Smooth muscle cell (in vitro differentiated cells): Measurements from ENCODE around the gene NPIPB4. TPM values are rescaled to one million over a fixed set of nuclear protein-coding genes. Genes with fewer than 3 reads are reported as not detected.
"Not testable (repeated sequence)": the region's sequence is repeated elsewhere in the genome, so short reads cannot be mapped to it uniquely, and the experiment has no call there.

Experiments
- DNase-seq: peaks from one replicate; lab custom pipeline; 2025; ENCODE audit not compliant: unreplicated experiment; lab: John Stamatoyannopoulos, UW
- H2AFZ ChIP-seq: fragments of 200-600 bp; sonication (generic); 2 replicates; pipeline ENCODE4 v1.6.0; 2016; ENCODE audit warnings: antibody characterized with exemption, low read depth, mild to moderate bottlenecking
- H3F3A ChIP-seq: fragments of 200-600 bp; sonication (generic); 2 replicates; pipeline ENCODE4 v1.6.0; 2017; ENCODE audit warnings: antibody characterized with exemption, low read depth
- H3K27ac ChIP-seq: fragments of 200-600 bp; sonication (generic); 2 replicates; pipeline ENCODE4 v1.5.1; 2016; ENCODE audit warnings: low read depth, mild to moderate bottlenecking
- H3K27me3 ChIP-seq: fragments of 200-600 bp; sonication (generic); 2 replicates; pipeline ENCODE4 v1.6.1; 2016; ENCODE audit warnings: low read depth, mild to moderate bottlenecking
- H3K36me3 ChIP-seq: fragments of 200-600 bp; sonication (generic); 2 replicates; pipeline ENCODE4 v1.5.1; 2016; ENCODE audit warnings: low read depth
- H3K4me1 ChIP-seq: fragments of 200-600 bp; sonication (generic); 2 replicates; pipeline ENCODE4 v1.5.1; 2016; ENCODE audit warnings: low read depth
- H3K4me2 ChIP-seq: fragments of 200-600 bp; sonication (generic); 2 replicates; pipeline ENCODE4 v1.6.0; 2016; ENCODE audit warnings: mild to moderate bottlenecking
- H3K4me3 ChIP-seq: fragments of 200-600 bp; sonication (generic); 2 replicates; pipeline ENCODE4 v1.5.1; 2016; ENCODE audit warnings: mild to moderate bottlenecking
- H3K79me2 ChIP-seq: fragments of 200-600 bp; sonication (generic); 2 replicates; pipeline ENCODE4 v1.6.0; 2016; ENCODE audit warnings: low read depth, mild to moderate bottlenecking
- H3K9ac ChIP-seq: fragments of 200-600 bp; sonication (generic); 2 replicates; pipeline ENCODE4 v1.6.0; 2016; ENCODE audit warnings: low read depth
- H3K9me3 ChIP-seq: fragments of 200-600 bp; sonication (generic); replicated peaks from 2 replicates; pipeline ENCODE4 v1.5.1; 2016; ENCODE audit warnings: low read depth
- H4K20me1 ChIP-seq: fragments of 200-600 bp; sonication (generic); 2 replicates; pipeline ENCODE4 v1.6.0; 2016; ENCODE audit warnings: low read depth
- whole genome bisulfite sequencing: methylation state at CpG from one replicate; pipeline ENCODE4 v1.1.7; 2016; ENCODE audit warnings: low lambda C conversion rate; 5-methylcytosine and 5-hydroxymethylcytosine counted together
- polyA plus RNA-seq: library from polyadenylated mRNA; unstranded; fragments of >200 nt; fragmentation: Nextera tagmentation; extraction: Ambion mirVana; gene quantifications from 2 replicates; pipeline ENCODE4 v1.2.1, GENCODE V29; 2016
- total RNA-seq: library from RNA; depleted of rRNA; stranded (reverse); fragments of >200 nt; gene quantifications from 2 replicates; pipeline ENCODE4 v1.2.3, GENCODE V29; 2014

NPIPB4 gene
- total RNA-seq (7.3 and 10.8 TPM in 2 replicates), polyA plus RNA-seq (11.4 and 23.9 TPM in 2 replicates)

GRCh38 chr16:21857656-21858055, at the start of gene NPIPB4:
Gene NPIPB4, minus strand, starts transcription at chr16:21857756. Its CDS starts 378 bp downstream, at chr16:21857378.
- H3K27ac ChIP-seq, H3K4me3 ChIP-seq, H3K9me3 ChIP-seq, H3K79me2 ChIP-seq, H3K36me3 ChIP-seq, H3F3A ChIP-seq, H3K9ac ChIP-seq, H3K4me2 ChIP-seq, H3K4me1 ChIP-seq, H4K20me1 ChIP-seq, H2AFZ ChIP-seq, H3K27me3 ChIP-seq, DNase-seq: not testable (repeated sequence)
- WGBS = no CpG with 5 or more reads among the region's 5 CpGs

GRCh38 chr16:21898998-21899397, 41.4 kb upstream of the NPIPB4 start:
- not testable (repeated sequence) for H3F3A ChIP-seq, H3K36me3 ChIP-seq, H3K9ac ChIP-seq, H3K4me3 ChIP-seq, H2AFZ ChIP-seq, H3K9me3 ChIP-seq, H4K20me1 ChIP-seq, H3K4me1 ChIP-seq, DNase-seq, H3K27ac ChIP-seq, H3K27me3 ChIP-seq, H3K4me2 ChIP-seq, H3K79me2 ChIP-seq
- 93% methylated on average over 4 of the region's 5 CpGs for WGBS

GRCh38 chr16:21881988-21882387, 24.4 kb upstream of the NPIPB4 start:
- not testable (repeated sequence) for DNase-seq, H4K20me1 ChIP-seq, H3K27ac ChIP-seq, H3K36me3 ChIP-seq, H3F3A ChIP-seq, H3K4me2 ChIP-seq, H3K9me3 ChIP-seq, H3K79me2 ChIP-seq, H3K4me3 ChIP-seq, H3K9ac ChIP-seq, H3K4me1 ChIP-seq, H3K27me3 ChIP-seq, H2AFZ ChIP-seq
- 58% methylated on average over 3 of the region's 3 CpGs for WGBS

GRCh38 chr16:21837186-21837585, 20.4 kb downstream of the NPIPB4 start:
- H3F3A ChIP-seq, DNase-seq, H3K27ac ChIP-seq, H4K20me1 ChIP-seq, H2AFZ ChIP-seq, H3K9me3 ChIP-seq, H3K9ac ChIP-seq, H3K36me3 ChIP-seq, H3K4me1 ChIP-seq, H3K27me3 ChIP-seq, H3K4me2 ChIP-seq, H3K4me3 ChIP-seq, H3K79me2 ChIP-seq: not testable (repeated sequence)
- WGBS = 8% methylated on average over 5 of the region's 13 CpGs

- not testable (repeated sequence) for H3K9ac ChIP-seq, H3K4me1 ChIP-seq, H3K36me3 ChIP-seq, H3K4me3 ChIP-seq, H3K27me3 ChIP-seq, H3K9me3 ChIP-seq, H3K4me2 ChIP-seq, H3F3A ChIP-seq, H2AFZ ChIP-seq, H4K20me1 ChIP-seq, H3K79me2 ChIP-seq, DNase-seq, H3K27ac ChIP-seq
- WGBS = 33% methylated on average over 3 of the region's 18 CpGs
Measured at GRCh38 chr16:21836334-21836733, 21.2 kb downstream of the NPIPB4 start.

- not testable (repeated sequence) for H3K36me3 ChIP-seq, H3K9ac ChIP-seq, H3F3A ChIP-seq, H3K4me3 ChIP-seq, H3K79me2 ChIP-seq, H3K27ac ChIP-seq, H4K20me1 ChIP-seq, H3K9me3 ChIP-seq, H3K27me3 ChIP-seq, DNase-seq, H2AFZ ChIP-seq, H3K4me2 ChIP-seq, H3K4me1 ChIP-seq
- WGBS = 5% methylated on average over 11 of the region's 24 CpGs
Measured at GRCh38 chr16:21835747-21836146, 21.8 kb downstream of the NPIPB4 start.

- not testable (repeated sequence) for H2AFZ ChIP-seq, H3K4me3 ChIP-seq, H4K20me1 ChIP-seq, H3K79me2 ChIP-seq, H3K36me3 ChIP-seq, DNase-seq, H3F3A ChIP-seq, H3K9me3 ChIP-seq, H3K27me3 ChIP-seq, H3K4me1 ChIP-seq, H3K4me2 ChIP-seq, H3K9ac ChIP-seq, H3K27ac ChIP-seq
- WGBS = 95% methylated on average over 3 of the region's 5 CpGs
Measured at GRCh38 chr16:21834211-21834610, 23.3 kb downstream of the NPIPB4 start.

- H3K4me2 ChIP-seq, H3K9me3 ChIP-seq, H3K79me2 ChIP-seq, H2AFZ ChIP-seq, H3K27ac ChIP-seq, DNase-seq, H3K9ac ChIP-seq, H3K27me3 ChIP-seq, H3K36me3 ChIP-seq, H4K20me1 ChIP-seq, H3K4me3 ChIP-seq, H3F3A ChIP-seq, H3K4me1 ChIP-seq: not testable (repeated sequence)
- 85% methylated on average over 7 of the region's 8 CpGs for WGBS
Measured at GRCh38 chr16:21829929-21830328, 27.6 kb downstream of the NPIPB4 start.

- not testable (repeated sequence) for H3K4me3 ChIP-seq, DNase-seq, H4K20me1 ChIP-seq, H3K9ac ChIP-seq, H3K79me2 ChIP-seq, H3K4me1 ChIP-seq, H2AFZ ChIP-seq, H3K27me3 ChIP-seq, H3K9me3 ChIP-seq, H3K27ac ChIP-seq, H3F3A ChIP-seq, H3K4me2 ChIP-seq, H3K36me3 ChIP-seq
- 76% methylated on average over 5 of the region's 5 CpGs for WGBS
Measured at GRCh38 chr16:21826067-21826706, 31.4 kb downstream of the NPIPB4 start.
